ENCODE results near the gene ECM1.

Gene ECM1

DNA sequence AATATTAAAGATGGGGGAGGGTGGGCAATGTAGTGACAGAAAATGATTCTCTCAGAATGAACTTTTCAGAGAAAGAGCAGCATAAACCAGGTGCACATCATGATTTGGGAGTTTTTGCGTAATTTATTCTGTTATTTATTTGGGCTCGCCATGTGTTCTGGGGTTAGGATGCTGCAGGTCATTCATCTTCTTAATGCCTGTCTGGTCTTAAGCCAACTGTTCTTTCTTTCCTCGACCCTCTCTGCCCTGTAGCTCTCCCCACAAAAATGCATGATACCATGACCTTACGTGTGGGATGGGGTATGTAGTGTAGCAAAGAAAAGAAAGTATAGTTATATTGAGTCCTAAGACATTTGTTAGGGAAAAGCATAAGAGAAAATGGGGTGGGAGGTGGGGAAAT lies 33.0 kb upstream of the ECM1 start:
- Histone ChIP-seq H2AFZ (ENCODE audit: low read length) (no peak overlapping the region), H3K9ac (ENCODE audit: low read depth, low read length, poor library complexity, severe bottlenecking) (no peak overlapping the region), H3K27me3 (ENCODE audit: insufficient read depth, low read length, poor library complexity, severe bottlenecking) (no peaks in the 10 kb centered on the region), H3K4me2 (ENCODE audit: low read depth, low read length, poor library complexity, severe bottlenecking) (no peak overlapping the region), H3K9me3 (ENCODE audit: insufficient read depth, low read depth, low read length) (no peaks in the 10 kb centered on the region), H3K4me3 (ENCODE audit: low read length, poor library complexity, severe bottlenecking) (no peak overlapping the region), H3K4me1 (ENCODE audit: insufficient read depth, low read length, poor library complexity, severe bottlenecking) (no peaks in the 10 kb centered on the region), H3K36me3 (ENCODE audit: insufficient read depth, low read length) (peaks cover 43% of the 10 kb centered on the region; the same call in 1 of the 2 replicates), H3F3A (ENCODE audit: low read depth) (no peaks in the 10 kb centered on the region; the same call in 1 of the 2 replicates), H3K79me2 (ENCODE audit: insufficient read depth, low read length) (no peaks in the 10 kb centered on the region), H3K9me2 (replicated peaks; ENCODE audit: low read depth, low read length) (no peaks in the 10 kb centered on the region), H4K20me1 (ENCODE audit: insufficient read depth, low read length, poor library complexity, severe bottlenecking) (no peaks in the 10 kb centered on the region)
- TF ChIP-seq, protein P1, sequence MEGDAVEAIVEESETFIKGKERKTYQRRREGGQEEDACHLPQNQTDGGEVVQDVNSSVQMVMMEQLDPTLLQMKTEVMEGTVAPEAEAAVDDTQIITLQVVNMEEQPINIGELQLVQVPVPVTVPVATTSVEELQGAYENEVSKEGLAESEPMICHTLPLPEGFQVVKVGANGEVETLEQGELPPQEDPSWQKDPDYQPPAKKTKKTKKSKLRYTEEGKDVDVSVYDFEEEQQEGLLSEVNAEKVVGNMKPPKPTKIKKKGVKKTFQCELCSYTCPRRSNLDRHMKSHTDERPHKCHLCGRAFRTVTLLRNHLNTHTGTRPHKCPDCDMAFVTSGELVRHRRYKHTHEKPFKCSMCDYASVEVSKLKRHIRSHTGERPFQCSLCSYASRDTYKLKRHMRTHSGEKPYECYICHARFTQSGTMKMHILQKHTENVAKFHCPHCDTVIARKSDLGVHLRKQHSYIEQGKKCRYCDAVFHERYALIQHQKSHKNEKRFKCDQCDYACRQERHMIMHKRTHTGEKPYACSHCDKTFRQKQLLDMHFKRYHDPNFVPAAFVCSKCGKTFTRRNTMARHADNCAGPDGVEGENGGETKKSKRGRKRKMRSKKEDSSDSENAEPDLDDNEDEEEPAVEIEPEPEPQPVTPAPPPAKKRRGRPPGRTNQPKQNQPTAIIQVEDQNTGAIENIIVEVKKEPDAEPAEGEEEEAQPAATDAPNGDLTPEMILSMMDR (conservative IDR thresholded peaks at IDR 0.05; ENCODE audit: low read length), result no peak
- TF ChIP-seq EZH2phosphoT487 (IDR thresholded peaks at IDR 0.05; ENCODE audit: borderline replicate concordance), result no peak

DNA sequence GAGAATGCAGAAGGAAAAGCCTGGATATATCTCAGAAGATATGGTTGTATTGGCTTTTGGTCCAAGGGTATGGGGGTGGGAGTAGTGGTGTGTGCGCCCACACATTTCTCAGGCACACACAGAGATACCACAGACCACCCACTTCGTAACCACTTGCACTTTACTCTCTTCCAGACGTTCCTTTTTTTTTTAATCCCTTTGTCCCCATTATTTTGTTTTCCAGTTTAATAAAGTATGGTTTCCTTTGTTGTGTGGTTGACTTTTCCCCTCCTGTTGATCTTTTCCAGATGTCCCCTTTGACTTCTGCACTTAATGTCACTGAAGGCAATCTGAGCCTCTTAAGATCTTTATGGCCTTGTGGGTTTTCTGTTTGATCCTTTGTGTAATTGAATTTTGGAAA lies 31.2 kb upstream of the ECM1 start:
- H3K36me3 ChIP-seq (ENCODE audit: insufficient read depth, low read length), result peaks cover 24% of the 10 kb centered on the region; the same call in 1 of the 2 replicates
- H3K9me2 ChIP-seq (replicated peaks; ENCODE audit: low read depth, low read length), result no peaks in the 10 kb centered on the region
- no peaks in the 10 kb centered on the region for H3K79me2 ChIP-seq (ENCODE audit: insufficient read depth, low read length)
- no peak overlapping the region for H3K4me2 ChIP-seq (ENCODE audit: low read depth, low read length, poor library complexity, severe bottlenecking)
- H2AFZ ChIP-seq (ENCODE audit: low read length), result no peak overlapping the region
- H4K20me1 ChIP-seq (ENCODE audit: insufficient read depth, low read length, poor library complexity, severe bottlenecking), result no peaks in the 10 kb centered on the region
- H3K9me3 ChIP-seq (ENCODE audit: insufficient read depth, low read depth, low read length), result no peaks in the 10 kb centered on the region
- no peak overlapping the region for H3K4me3 ChIP-seq (ENCODE audit: low read length, poor library complexity, severe bottlenecking)
- H3K27me3 ChIP-seq (ENCODE audit: insufficient read depth, low read length, poor library complexity, severe bottlenecking), result no peaks in the 10 kb centered on the region
- TF ChIP-seq, protein P1 (conservative IDR thresholded peaks at IDR 0.05; ENCODE audit: low read length), result no peak
- TF ChIP-seq EZH2phosphoT487 (IDR thresholded peaks at IDR 0.05; ENCODE audit: borderline replicate concordance), result no peak
- H3F3A ChIP-seq (ENCODE audit: low read depth), result no peaks in the 10 kb centered on the region; the same call in 1 of the 2 replicates
- H3K9ac ChIP-seq (ENCODE audit: low read depth, low read length, poor library complexity, severe bottlenecking), result no peak overlapping the region
- no peaks in the 10 kb centered on the region for H3K4me1 ChIP-seq (ENCODE audit: insufficient read depth, low read length, poor library complexity, severe bottlenecking)

DNA sequence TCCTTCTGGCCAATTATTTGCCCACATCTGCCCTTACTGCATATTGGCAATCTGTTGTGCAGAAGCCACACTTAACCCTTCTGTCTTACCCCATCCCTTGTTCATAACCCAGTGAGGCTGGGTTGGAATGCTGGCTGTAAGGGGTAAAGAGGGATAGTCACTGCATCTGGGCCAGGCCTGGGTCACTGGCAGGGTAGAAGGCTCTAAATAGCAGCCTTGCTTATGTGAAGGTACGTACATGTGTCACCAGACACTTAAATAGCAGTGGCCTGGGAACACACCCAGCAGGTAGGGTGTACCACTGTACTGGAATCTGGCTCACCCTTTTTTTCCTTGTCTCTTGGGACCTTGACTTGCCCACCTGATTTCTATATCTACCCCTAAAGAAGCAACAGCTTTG lies 30.6 kb upstream of the ECM1 start:
- peaks cover 19% of the 10 kb centered on the region; the same call in 1 of the 2 replicates for H3K36me3 ChIP-seq (ENCODE audit: insufficient read depth, low read length)
- no peak for TF ChIP-seq EZH2phosphoT487 (IDR thresholded peaks at IDR 0.05; ENCODE audit: borderline replicate concordance)
- TF ChIP-seq, protein P1 (conservative IDR thresholded peaks at IDR 0.05; ENCODE audit: low read length), result no peak
- no peaks in the 10 kb centered on the region for H3K9me3 ChIP-seq (ENCODE audit: insufficient read depth, low read depth, low read length)
- no peaks in the 10 kb centered on the region; the same call in 1 of the 2 replicates for H3F3A ChIP-seq (ENCODE audit: low read depth)
- H3K9me2 ChIP-seq (replicated peaks; ENCODE audit: low read depth, low read length), result no peaks in the 10 kb centered on the region
- H2AFZ ChIP-seq (ENCODE audit: low read length), result no peak overlapping the region
- no peak overlapping the region for H3K9ac ChIP-seq (ENCODE audit: low read depth, low read length, poor library complexity, severe bottlenecking)
- H3K27me3 ChIP-seq (ENCODE audit: insufficient read depth, low read length, poor library complexity, severe bottlenecking), result no peaks in the 10 kb centered on the region
- H4K20me1 ChIP-seq (ENCODE audit: insufficient read depth, low read length, poor library complexity, severe bottlenecking), result no peaks in the 10 kb centered on the region
- no peak overlapping the region for H3K4me3 ChIP-seq (ENCODE audit: low read length, poor library complexity, severe bottlenecking)
- no peak overlapping the region for H3K4me2 ChIP-seq (ENCODE audit: low read depth, low read length, poor library complexity, severe bottlenecking)
- H3K4me1 ChIP-seq (ENCODE audit: insufficient read depth, low read length, poor library complexity, severe bottlenecking), result no peaks in the 10 kb centered on the region
- H3K79me2 ChIP-seq (ENCODE audit: insufficient read depth, low read length), result no peaks in the 10 kb centered on the region
